Measurements from ENCODE around the gene KLHL11.
"Not testable (repeated sequence)": the region's sequence is repeated elsewhere in the genome, so short reads cannot be mapped to it uniquely, and the experiment has no call there.

KLHL11 gene

GRCh38 chr17:41888332-41888965 lies 23.2 kb upstream of the KLHL11 start:
- DNase-seq (ENCODE audit: low read depth in 2 of 2): no peak

GRCh38 chr17:41885733-41886132 lies 20.5 kb upstream of the KLHL11 start:
- DNase-seq (ENCODE audit: low read depth in 2 of 2): no peak

DNA sequence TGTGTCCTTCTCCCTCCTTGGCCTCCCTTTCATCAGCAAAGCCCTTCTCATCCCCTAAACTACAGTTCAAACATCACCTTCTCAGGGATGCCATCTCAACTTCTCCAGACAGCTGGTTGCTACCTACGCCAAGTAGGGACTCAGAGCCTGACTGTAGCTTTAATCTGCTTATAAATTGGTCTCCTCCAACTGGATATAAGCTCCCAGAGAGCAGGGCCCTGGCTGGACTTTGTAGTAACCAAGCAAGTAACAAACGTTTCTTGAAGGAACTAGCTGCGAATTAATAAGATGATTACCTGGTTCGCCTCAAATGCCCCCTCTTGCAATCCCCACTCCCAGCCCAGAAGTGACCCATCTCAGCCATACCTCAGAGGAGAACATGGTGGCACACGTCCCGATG lies 17.5 kb upstream of the KLHL11 start:
- no peak for DNase-seq (ENCODE audit: low read depth in 2 of 2)

DNA sequence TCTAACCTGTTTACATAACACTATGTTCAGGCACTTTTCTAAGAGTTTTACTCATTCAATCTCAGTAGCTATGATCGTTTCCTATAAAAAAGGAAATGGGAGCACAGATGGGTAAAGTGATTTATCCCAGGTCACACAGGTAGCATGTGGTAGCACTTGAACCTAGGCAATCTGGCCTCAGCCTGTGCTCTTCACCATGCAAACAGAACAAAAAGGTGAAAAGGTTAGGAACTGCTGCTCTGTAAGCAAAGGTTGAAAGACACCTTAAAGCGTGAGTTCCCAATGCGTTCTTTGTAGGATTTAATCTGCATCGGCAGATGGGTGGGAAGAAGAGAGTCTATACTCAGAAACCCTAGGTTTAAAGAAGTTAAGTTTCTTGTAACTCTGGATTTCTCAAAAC lies 14.9 kb upstream of the KLHL11 start:
- no peak for DNase-seq (ENCODE audit: low read depth in 2 of 2)

GRCh38 chr17:41874293-41874670 lies 9.1 kb upstream of the KLHL11 start:
- not testable (repeated sequence) for DNase-seq (ENCODE audit: low read depth in 2 of 2)

DNA sequence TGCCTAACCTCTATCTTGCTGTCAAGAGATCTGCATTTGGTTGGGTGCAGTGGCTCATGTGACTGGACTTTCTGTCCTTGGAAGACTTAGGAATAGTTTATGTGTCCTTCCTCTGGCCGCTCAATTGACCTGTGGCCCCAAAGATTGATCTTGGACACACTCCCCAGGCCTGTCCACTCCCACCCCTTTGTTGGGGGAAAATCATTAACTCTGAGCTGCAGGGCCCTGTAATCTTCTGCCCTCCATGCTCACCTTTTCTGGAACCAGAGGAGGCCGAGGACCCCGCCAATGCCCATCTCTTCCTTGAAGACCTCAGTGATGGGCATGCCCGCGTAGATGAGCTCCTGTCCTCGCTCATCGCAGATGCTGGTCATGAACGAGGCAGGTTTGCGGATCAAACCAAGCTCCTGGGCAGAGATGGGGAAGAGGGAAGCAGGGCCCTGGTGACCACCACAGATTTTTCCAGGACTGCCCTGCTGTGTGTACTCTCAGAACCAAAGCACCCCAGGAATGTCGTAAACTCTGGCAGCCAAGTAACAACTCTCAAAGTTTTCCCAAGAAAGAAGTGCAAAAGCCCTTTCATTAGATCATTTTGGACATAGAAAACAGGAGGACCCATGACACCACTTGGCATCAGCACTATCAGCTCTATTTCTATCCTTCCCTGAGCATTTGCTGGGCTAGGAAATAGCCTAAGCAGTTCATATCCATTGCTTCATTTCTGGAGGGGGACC lies 8.5 kb upstream of the KLHL11 start:
- DNase-seq (ENCODE audit: low read depth in 2 of 2): no peak

GRCh38 chr17:41871789-41872188 lies 6.6 kb upstream of the KLHL11 start:
- DNase-seq (ENCODE audit: low read depth in 2 of 2): no peak

GRCh38 chr17:41870627-41871026 lies 5.4 kb upstream of the KLHL11 start:
- no peak for DNase-seq (ENCODE audit: low read depth in 2 of 2)

- DNase-seq (ENCODE audit: low read depth in 2 of 2): no peak
Observed at GRCh38 chr17:41870097-41870496, 4.9 kb upstream of the KLHL11 start.

- DNase-seq (ENCODE audit: low read depth in 2 of 2): no peak
Observed at GRCh38 chr17:41869426-41869825, 4.2 kb upstream of the KLHL11 start.

GRCh38 chr17:41868568-41868967 lies 3.3 kb upstream of the KLHL11 start:
- no peak for DNase-seq (ENCODE audit: low read depth in 2 of 2)

GRCh38 chr17:41865596-41865893 lies 322 bp upstream of the KLHL11 start:
- DNase-seq (ENCODE audit: low read depth in 2 of 2): no peak

DNA sequence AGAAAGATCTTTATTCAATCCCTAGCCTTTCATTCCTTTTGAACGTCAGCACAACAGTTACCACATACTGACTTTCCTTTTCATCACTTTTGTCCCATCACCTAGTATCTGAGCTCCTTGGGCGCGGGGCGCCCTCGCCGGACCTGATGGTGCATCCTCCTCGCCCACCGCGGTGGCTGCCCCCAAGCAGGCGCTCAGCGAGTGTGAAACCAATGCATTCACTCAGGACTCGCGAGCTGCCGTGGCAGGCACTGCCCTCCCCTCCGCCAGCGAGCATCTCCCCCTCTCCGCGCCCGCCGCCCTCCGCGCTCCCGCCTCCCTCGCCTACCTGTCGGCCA lies 756 bp downstream of the KLHL11 start:
- DNase-seq (ENCODE audit: low read depth in 2 of 2): no peak

GRCh38 chr17:41863074-41863848 lies 2.0 kb downstream of the KLHL11 start:
- no peak for DNase-seq (ENCODE audit: low read depth in 2 of 2)

DNA sequence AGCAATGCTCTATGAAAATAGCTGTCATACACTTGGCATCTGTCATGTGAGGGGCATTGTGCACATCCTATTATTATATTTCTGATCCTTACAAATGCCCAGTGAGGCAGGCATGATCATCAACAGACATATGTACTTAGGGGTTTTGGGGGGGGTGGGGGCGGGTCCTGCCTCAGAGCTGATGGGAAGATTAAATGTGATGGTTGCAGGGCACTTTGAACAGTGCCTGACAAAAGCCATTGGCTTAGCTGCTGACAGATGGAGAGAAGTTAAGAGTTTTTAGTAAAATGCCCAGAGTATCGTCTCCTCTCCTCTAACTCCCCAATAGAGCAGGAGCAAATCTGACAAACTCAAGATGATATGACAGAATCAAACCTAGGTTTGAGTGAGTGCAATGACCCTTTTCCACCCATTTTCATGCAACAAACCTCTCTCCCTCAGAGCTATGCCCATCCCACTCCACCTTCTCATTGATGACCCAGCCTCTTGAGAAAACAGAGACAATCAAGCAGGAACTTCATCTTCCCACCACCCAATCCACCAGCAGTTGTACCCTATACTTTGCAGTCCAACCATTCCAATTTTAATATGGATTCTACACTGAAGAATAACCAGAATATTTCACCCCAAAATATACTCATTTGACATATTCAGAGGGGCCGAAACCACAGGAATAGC lies 4.8 kb downstream of the KLHL11 start:
- no peak for DNase-seq (ENCODE audit: low read depth in 2 of 2)

DNA sequence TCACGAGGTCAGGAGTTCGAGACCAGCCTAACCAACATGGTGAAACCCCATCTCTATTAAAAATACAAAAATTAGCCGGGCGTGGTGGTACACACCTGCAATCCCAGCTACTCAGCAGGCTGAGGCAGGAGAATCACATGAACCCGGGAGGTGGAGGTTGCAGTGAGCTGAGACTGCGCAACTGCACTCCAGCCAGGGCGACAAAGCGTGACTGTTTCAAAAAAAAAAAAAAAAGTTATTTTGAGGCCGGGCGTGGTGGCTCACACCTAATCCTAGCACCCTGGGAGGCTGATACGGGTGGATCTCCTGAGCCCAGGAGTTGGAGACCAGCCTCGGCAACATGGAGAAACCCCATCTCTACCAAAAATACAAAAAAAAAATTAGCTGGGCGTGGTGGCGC lies 13.8 kb downstream of the KLHL11 start:
- DNase-seq (ENCODE audit: low read depth in 2 of 2): not testable (repeated sequence)

GRCh38 chr17:41849251-41849990 lies 15.8 kb downstream of the KLHL11 start:
- DNase-seq (ENCODE audit: low read depth in 2 of 2): no peak

- DNase-seq (ENCODE audit: low read depth in 2 of 2): no peak
Observed at GRCh38 chr17:41848788-41849187, 16.4 kb downstream of the KLHL11 start.

DNA sequence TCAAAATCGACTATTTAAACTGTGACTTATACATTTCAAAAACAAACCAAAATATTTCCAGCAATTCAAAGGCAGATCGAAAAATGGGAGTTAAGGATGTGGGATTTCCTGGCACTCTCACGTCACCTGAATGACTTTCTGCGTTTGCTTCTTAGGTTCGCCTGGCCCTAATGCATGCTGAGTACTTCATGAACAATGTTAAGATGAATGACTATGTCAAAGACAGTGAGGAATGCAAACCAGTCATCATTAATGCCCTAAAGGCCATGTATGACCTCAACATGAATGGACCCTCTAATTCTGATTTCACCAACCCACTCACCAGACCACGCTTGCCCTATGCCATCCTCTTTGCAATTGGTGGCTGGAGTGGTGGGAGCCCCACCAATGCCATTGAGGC lies 20.3 kb downstream of the KLHL11 start:
- no peak for DNase-seq (ENCODE audit: low read depth in 2 of 2)

GRCh38 chr17:41840781-41841180 lies 24.4 kb downstream of the KLHL11 start:
- not testable (repeated sequence) for DNase-seq (ENCODE audit: low read depth in 2 of 2)

DNA sequence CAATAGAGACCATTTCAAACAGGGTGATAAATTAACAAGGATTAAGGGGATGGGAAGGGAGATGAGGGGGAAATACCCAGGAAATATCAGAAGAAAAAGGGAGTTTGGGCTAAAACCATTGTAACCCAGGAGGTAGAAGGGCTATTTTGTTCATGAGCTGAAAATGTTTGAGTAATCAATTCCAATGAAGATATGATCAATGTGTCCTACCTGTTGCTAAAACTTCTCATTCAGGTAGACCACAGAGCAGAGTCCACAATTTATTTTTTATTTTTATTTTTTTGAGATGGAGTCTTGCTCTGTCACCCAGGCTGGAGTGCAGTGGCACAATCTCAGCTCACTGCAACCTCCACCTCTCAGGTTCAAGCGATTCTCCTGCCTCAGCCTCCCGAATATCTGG lies 25.8 kb downstream of the KLHL11 start:
- not testable (repeated sequence) for DNase-seq (ENCODE audit: low read depth in 2 of 2)
